Measurements from ENCODE around the gene SLC6A13.

Gene SLC6A13

DNA sequence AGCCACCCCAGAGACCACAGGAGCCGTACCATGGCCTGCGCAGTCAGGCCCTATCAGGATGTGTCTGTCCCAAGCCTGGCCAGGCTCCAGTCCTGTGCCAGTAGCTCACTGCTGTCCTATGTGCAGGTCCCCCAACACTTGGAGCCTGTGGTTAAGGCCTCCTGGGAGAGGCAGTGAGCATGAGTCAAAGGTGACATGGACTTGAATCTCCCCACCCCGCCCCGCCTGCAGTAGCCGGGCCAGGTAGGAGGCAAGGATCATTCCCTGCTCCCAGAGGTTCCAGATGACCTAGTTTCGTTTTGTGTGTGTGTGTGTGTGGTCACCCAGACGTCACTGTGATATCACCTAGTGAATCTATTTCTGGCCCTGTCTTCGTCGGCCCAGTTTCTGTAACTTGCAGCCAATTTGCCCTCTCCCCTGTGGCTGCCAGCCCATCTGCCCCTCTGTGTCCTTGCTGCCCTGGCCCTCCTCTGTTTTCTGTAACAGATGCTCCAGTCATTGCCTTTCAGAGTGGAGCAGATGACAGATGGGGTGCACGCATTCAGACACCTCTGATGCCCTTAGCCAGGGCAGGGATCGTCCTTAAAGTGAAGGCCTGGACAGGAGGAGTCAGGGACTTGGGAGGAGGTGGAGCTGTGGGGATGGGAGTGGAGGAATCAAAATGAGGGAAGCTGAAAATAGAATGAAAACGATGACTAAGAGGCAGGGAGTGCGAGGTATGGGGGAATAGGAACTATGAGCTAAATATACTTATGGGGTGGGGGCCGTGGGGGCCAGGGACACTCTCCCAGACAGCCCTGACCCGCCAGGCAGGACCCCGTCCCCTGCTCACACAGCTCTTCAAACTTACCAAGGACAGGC, 86.1 kb downstream of the SLC6A13 start:
- no peak for FAIRE-seq

DNA sequence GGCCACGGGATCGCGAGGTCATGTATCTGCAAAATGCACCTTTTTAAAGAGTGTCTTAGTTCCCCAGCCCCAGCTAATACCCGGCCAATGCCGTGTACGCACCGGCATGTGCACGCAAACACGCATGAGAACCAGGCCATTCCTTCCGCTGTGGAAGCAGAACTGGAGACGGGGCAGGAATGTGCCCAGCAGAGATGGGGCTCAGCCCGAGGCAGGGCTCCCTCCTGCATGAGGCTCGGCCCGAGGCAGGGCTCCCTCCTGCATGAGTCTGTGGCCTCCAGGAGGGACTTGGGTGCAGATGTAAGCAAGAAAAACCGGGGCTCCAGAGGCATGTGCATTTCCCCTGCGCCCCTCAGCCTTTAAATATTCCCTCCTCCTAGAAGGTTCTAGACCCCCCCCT, 86.9 kb downstream of the SLC6A13 start:
- FAIRE-seq = no peak

DNA sequence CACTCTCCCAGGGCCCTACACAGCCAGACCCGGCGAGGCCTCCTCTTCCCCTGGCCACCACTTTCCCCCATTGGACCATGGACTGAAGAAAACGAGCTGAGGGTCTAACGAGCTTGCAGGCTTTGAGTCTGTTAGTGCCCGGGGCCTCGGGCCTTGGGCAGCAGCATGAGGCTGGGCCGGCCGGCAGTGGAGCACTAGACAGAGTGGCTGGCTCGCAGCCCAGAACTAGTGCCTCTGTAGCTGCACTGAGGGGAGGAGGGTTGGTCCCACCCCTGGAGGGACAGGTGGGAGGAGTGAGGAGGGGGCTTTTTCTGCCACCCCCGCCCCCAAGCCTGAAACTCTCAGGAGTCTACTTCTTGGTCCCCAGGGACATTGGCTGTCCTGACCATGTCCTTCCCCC, 87.4 kb downstream of the SLC6A13 start:
- FAIRE-seq = no peak

DNA sequence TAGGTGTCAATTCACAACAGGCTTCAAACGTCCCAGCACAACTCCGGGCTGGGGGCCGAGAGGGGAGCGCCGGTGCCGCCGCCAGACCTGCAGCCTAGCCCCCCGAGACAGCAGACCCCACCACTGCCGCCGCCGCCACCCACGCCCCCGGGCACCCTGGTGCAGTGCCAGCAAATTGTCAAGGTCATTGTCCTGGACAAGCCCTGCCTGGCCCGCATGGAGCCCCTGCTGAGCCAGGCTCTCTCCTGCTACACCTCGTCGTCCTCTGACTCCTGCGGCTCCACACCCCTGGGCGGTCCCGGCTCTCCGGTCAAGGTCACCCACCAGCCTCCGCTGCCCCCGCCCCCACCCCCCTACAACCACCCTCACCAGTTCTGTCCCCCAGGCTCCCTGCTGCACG, 88.0 kb downstream of the SLC6A13 start:
- no peak for FAIRE-seq

DNA sequence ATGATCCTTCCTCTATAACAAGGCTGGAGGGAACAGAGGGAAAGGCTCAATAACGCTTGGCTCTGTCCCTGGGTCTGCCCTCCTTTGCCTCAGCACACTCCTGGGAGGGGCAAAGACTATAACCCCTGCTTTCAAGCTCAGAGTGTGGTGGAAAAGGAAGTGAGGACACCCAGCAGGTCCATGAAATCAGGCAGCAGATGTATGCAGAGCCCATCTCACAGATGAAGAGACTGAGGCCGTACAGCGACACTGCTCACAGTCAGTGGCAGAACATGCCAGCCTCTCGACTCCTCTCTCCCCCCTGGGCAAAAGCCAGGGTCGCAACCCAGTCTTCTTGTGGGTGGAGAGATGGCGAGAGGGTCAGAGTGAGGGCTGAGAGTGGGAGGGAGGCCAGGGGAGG, 88.5 kb downstream of the SLC6A13 start:
- FAIRE-seq = no peak

DNA sequence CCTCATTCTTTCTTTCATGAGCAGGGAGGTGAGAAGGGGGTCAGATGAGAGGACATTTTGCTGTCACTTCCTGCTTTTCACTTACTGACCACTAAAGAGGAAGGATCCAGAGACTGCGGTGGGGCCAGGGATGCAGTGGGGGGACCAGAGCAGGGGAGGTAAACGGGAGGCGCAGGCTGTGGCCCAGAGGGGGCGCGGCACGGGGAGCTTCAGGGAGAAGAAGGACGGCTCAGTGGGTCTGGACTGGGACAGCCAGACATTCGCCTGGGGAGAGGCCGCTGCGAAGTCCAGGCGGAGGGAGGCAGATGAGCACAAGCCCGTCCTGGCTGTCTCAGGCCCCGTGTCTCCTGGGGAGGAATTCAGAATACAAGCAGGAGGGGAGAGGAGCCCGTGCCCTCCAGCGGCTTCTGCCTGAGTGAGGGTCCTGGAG, 89.9 kb downstream of the SLC6A13 start:
- no peak for FAIRE-seq

DNA sequence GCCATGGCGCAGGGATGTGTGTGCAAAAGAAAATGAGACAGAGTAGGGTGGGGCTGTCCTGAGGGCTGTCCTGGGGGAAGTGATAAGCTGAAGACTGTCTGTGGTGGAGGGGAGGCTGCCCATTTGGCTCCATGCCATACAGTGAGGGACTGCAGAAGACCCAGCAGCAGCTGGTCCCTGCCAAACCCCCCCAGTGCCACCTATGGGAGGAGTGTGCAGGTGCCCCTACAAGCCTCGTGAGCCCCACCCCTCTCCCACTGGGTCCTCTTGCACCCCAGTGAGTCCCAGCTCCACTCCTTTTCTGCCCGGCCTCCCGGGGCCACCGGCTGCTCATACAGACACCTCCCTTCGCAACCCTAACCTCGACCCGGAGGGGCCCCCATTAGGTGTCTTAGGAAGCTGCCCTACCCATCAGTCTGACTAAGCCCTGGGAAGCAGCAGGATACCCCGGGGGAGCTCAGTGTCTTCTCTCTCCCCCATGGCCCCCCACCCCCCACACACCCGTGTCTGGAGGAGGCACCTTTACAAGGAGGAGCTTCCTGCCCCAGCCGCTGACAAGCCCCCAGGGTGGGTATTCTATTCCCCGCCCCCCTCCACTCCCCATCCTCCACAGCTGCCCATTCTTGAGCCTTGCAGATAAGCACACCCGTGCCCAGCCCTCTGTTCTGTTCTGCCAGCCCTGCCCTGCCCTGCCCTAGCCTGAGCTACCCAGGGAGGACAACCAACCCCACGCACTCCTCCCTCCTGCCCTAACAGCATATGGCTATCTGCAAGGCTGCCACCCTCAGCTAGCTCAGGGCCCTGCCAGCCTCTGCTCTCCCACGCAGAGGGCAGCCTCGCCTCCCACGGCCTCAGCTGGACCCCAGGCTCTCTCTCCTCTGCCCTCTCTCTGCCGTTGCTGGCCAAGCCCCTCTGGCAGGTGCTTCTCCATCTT, 90.6 kb downstream of the SLC6A13 start:
- no peak for FAIRE-seq

DNA sequence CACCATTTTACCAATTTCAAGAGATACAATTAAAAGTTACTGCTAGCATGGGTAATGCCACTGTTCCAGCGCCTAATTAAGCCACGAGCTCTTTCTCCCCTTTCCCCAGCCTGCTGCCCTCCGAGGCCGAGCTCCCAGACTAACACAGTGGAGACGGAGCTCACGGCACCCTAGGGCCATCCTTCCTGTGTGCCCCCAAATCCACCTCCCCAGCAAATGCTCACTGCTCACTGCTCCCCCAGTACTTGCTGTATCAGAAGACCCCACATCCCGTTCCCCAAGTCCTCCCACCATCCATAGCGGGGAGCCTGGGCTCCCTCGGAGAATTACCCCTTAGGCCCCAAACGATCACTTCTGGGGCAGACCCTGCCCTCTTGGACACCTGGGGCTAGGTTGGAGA, 91.4 kb downstream of the SLC6A13 start:
- no peak for FAIRE-seq
